LNCAP (cell line): ENCODE results near the gene KCNN3.

Experiments
- TF ChIP-seq, protein P1 (sequence below): fragments of 450-650 bp; IDR thresholded peaks from 2 replicates; pipeline ENCODE4 v1.5.1; 2017; ENCODE audit warnings: mild to moderate bottlenecking

KCNN3 gene

DNA sequence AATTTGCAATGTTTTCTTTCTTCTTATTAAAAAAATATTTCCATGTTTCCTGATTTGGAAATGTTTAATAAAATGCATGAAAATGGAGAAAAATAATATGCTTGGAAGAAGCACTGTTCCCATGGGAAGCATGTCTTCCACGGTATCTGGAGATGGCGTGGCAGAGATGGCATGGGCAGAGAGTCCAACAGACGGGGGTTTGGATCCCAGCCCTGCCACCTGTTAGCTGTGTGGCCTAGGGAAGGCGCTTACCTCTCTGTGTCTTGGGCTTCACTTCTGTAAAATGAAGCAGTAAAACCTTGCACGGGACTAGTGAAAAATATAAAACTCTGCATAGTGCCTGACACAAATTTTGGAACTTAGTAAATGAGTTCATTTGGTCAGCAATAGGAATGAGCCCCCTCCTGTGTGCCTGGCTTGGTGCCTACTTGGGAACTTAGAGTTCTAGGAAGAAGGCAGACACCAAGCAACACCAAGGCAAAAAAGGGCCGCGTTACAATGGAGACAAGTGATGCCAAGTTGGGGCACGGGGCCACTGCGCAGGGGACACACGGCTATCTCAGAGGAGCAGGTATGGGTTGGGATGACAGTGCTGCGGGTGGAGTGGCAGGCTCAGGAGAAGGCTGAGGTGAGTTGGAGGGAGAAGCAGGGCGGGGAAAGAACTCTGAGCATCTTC, 124.2 kb downstream of the KCNN3 start:
- TF ChIP-seq, protein P1, sequence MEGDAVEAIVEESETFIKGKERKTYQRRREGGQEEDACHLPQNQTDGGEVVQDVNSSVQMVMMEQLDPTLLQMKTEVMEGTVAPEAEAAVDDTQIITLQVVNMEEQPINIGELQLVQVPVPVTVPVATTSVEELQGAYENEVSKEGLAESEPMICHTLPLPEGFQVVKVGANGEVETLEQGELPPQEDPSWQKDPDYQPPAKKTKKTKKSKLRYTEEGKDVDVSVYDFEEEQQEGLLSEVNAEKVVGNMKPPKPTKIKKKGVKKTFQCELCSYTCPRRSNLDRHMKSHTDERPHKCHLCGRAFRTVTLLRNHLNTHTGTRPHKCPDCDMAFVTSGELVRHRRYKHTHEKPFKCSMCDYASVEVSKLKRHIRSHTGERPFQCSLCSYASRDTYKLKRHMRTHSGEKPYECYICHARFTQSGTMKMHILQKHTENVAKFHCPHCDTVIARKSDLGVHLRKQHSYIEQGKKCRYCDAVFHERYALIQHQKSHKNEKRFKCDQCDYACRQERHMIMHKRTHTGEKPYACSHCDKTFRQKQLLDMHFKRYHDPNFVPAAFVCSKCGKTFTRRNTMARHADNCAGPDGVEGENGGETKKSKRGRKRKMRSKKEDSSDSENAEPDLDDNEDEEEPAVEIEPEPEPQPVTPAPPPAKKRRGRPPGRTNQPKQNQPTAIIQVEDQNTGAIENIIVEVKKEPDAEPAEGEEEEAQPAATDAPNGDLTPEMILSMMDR, result no peak

DNA sequence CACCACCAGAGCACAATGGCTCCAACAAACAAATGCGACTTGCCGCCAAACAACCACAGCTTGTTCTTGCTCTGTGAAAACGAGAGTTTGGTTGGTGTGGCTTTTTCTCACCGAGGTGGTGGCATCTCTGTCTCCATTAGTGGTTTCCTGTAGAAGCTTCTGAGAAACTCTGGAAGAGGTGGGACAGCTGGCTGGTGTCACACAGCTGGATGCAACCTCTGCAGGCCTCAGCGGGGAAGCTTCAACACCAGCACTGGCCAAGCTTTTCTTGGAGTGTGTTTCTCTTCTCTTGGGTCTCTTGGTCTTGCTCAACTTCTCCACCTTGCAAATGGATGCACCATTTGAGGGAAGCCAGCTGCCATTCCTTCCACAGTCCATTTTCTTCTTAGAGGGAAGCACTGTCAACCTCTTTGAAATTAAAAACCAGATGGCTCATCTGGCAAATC, 124.8 kb downstream of the KCNN3 start:
- TF ChIP-seq, protein P1, result no peak

DNA sequence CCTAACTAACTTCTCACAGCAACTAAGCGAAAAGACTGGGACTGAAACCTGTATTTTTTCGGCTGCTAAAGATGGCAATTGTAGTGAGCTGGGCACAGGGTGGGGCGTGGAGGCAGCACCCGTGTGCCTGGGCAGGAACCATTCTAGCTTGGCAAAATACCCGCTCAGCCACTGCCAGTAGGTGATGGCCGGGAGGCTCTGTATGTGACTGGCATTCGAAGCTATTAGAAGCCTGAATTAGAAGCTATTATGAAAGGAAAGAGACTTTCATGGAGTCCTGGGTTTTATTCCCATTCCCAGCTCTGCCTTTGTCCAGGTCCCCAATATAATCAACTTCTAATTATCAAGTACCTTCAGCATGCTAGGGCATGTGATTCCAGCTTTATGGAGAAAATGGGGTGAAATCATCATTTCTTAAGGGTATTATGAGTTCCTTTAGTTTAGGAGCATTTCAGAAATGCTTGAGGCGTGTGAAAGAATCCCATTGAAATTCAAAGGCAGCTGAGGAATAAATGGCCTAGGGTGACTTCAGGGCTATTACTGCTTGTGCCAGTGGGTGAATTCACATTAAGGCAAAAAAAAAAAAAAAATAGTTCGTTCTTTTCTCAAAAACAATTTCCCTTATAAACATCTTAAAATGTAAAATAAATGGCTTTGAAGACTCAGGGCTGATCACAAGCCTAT, 125.6 kb downstream of the KCNN3 start:
- TF ChIP-seq, protein P1, result no peak

DNA sequence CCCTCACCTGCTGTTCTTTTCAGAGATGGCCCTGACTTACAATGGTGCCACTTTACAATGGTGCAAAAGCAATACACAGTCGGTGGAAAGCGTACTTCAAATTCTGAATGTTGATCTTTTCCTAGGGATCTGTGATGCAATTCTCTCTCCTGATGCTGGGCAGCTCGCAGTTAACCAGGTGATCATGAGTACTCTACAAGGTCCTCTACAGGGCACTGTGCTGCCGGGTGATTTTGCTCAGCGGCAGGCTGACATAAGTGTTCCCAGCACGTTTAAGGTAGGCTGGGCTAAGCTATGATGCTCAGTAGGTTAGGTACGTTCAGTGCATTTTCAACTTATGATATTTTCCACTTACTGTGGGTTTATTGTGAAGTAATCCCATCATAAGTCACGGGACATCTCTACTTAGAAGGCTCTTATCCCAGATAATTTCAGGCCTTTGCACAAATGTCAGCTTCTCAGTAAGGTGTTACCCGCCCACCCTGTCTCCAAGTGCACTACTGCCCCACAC, 126.5 kb downstream of the KCNN3 start:
- TF ChIP-seq, protein P1, result no peak

DNA sequence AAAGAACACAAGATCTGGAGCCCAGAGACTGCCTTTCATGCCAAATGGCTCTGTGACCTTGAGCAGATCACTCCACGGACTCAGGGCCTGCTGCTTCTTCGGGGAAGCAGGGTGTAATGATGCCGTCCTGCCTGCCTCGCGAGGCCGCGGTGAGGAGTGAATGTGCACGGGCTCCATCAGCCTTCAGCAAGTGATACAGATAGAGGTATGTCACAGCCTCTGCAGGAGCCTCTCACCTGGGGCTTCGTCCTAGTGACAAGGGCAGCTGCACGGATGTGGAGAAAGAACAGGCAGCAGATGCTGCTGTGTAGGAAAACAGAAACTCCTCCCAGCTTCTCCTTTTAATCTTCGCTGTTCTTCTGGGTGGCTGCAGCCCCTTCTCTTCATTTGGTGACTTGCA, 127.5 kb downstream of the KCNN3 start:
- TF ChIP-seq, protein P1, result no peak

DNA sequence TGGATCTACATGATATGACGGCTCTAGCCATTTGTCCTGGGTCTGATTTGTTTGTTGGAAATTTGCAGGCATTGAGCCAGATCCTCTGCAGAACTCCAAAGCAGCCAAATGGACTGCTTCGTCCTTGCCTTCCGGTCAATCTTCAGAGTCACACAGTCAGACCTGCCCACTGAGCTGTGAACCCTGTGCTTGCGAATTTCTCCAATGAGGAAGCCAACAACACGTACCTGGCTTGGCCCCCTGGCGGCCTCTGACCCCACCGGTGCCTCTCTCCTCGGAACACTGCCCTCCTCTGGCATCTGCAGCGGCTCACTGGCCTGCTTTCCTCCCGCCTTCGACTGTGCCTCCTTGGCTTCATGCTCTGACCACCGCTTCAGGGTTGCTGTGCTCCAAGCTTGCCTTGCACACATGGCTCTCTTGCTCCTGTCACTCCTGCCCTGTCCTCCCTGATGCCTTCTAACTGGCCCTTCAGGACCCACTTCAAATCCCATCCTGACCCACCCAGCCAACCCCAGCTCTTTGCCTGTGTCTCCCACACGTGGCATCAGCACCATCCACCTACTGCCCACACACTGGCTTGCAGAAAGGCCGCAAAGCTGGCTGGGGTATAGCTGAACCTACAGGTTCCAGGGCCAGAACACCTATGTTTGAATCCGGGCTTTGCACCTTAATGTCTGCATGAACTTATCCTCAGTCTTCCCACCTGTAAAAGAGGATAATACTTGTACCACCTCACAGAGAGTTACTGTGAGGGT, 128.2 kb downstream of the KCNN3 start:
- TF ChIP-seq, protein P1, result no peak

DNA sequence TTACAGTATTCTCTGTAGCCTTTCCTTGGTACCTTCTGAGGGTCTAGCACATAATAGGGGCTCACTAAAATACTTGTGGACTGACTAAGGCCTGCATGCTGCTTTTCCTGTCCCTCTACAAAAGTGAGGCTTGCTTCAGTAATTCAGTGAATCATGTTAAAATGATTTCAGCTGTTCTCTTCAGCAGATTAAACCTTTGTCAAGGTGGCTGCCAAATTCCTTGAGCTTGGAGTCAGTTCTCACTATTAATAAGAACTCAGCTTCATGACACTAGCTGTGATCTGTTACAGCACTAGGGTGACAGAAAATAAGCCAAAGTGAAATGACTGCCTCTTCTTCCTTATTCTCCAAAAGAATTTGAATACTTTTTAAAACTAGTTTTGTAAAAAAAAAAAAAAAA, 128.8 kb downstream of the KCNN3 start:
- TF ChIP-seq, protein P1, result no peak
